HFF-Myc (cell line): ENCODE results near the gene SYNCRIP.

Experiments used
- DNase-seq: peaks from one replicate; pipeline ENCODE4 v3.0.0-alpha.2; 2011; ENCODE audit warnings: low read depth; ENCODE audit errors: extremely low read depth
- H3K4me3 ChIP-seq: replicated peaks from 2 replicates; pipeline ENCODE4 v1.5.1; 2011; ENCODE audit warnings: low read depth, mild to moderate bottlenecking, control low read depth, low read length
- CTCF ChIP-seq: IDR thresholded peaks from 2 replicates; pipeline ENCODE4 v1.5.1; 2012; ENCODE audit warnings: mild to moderate bottlenecking, low read depth, low read length, control low read depth; ENCODE audit errors: missing control alignments

SYNCRIP gene

GRCh38 chr6:85680388-85680787 is 37.7 kb upstream of the SYNCRIP start:
- DNase-seq, result no peak
- peak overlapping the region; percentile 95 for H3K4me3 ChIP-seq
- TF ChIP-seq CTCF, result no peak

GRCh38 chr6:85679445-85680123 is 36.9 kb upstream of the SYNCRIP start:
- no peak for DNase-seq
- TF ChIP-seq CTCF, result no peak
- H3K4me3 ChIP-seq, result peak overlapping the region; percentile 95

- no peak for TF ChIP-seq CTCF
- DNase-seq, result peak; percentile 98
- H3K4me3 ChIP-seq, result peak overlapping the region; percentile 95
These were observed 36.1 kb upstream of the SYNCRIP start for GRCh38 chr6:85678602-85679444.

- H3K4me3 ChIP-seq, result peak overlapping the region; percentile 95
- TF ChIP-seq CTCF, result no peak
These were observed 35.4 kb upstream of the SYNCRIP start for GRCh38 chr6:85678026-85678601.

GRCh38 chr6:85677234-85677956 is 34.7 kb upstream of the SYNCRIP start:
- H3K4me3 ChIP-seq, result peak overlapping the region; percentile 95
- DNase-seq, result no peak
- TF ChIP-seq CTCF, result no peak

More at GRCh38 chr6:85678026-85678601, 35.4 kb upstream of the SYNCRIP start:
- no peak for DNase-seq

GRCh38 chr6:85676086-85676729 is 33.5 kb upstream of the SYNCRIP start:
- TF ChIP-seq CTCF, result no peak
- DNase-seq, result no peak
- peak overlapping the region; percentile 95 for H3K4me3 ChIP-seq
